Frontal cortex (tissue), 4 donors: ENCODE data around the gene KANSL1. TPM values are rescaled to one million over a fixed set of nuclear protein-coding genes. Genes with fewer than 3 reads are reported as not detected.

Experiments used
- DNase-seq, 2 donors: peaks; one replicate each; pipeline ENCODE4 v3.0.0; 2012; ENCODE audit warnings: low spot score in 2 of 2
- FAIRE-seq: peaks from 2 replicates; lab custom pipeline; 2012; peaks lifted over from hg19 to GRCh38; lab: Jason Lieb, UNC
- total RNA-seq: library from RNA; depleted of rRNA; stranded (reverse); fragments of >200 nt; gene quantifications from one replicate; pipeline ENCODE4 v1.2.3, GENCODE V29; 2014
- donor health status: control.
- donor health status: control.
- donor health status: control.

KANSL1 gene
- total RNA-seq, 1 donor from 2014 or later = 113 TPM

DNA sequence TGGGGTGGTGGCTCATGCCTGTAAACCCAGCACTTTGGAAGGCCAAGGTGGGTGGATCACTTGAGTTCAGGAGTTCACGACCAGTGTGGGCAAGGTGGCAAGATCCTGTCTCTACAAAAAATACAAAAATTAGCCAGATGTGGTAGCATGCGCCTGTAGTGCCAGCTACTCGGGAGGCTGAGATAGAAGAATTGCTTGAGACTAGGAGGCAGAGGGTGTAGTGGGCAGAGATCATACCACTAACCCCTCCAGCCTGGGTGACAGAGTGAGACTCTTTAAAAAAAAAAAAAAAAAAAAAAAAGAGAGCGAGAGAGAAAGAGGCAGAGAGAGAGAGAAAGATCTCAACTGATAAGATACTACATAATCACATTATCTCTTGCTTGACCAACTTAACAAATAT lies 45.9 kb downstream of the KANSL1 start:
- no peak for FAIRE-seq
- DNase-seq = no peak

DNA sequence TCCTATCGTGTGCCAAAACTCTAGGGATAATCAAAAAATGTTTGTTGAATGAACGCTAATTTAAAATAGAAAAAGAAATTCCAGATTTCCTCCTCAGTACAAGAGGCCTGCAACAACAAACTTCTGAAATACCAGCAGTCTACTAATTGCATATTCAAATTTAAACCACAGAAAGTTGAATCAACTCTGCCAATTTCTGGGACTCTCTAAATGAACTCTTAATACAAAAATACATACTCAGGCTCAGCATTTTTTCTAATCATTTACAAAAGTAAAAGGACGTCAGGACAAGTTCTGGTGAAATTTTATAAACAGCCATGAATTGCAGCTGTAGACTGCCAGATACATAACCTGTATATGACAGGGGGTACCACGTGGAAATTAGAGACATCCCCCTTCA lies 49.0 kb downstream of the KANSL1 start:
- no peak for FAIRE-seq
- no peak for DNase-seq

GRCh38 chr17:46143827-46144236 lies 49.4 kb downstream of the KANSL1 start:
- DNase-seq (no peak), FAIRE-seq (no peak)

GRCh38 chr17:46141645-46142044 lies 51.6 kb downstream of the KANSL1 start:
- FAIRE-seq (no peak), DNase-seq (no peak)

- FAIRE-seq (no peak), DNase-seq (no peak)
Observed at GRCh38 chr17:46140645-46141197, 52.5 kb downstream of the KANSL1 start.

- FAIRE-seq (no peak), DNase-seq (no peak)
Observed at GRCh38 chr17:46139432-46140210, 53.6 kb downstream of the KANSL1 start.

GRCh38 chr17:46138473-46138872 lies 54.8 kb downstream of the KANSL1 start:
- FAIRE-seq (no peak), DNase-seq (no peak)

GRCh38 chr17:46136820-46137219 lies 56.4 kb downstream of the KANSL1 start:
- DNase-seq (no peak), FAIRE-seq (no peak)

DNA sequence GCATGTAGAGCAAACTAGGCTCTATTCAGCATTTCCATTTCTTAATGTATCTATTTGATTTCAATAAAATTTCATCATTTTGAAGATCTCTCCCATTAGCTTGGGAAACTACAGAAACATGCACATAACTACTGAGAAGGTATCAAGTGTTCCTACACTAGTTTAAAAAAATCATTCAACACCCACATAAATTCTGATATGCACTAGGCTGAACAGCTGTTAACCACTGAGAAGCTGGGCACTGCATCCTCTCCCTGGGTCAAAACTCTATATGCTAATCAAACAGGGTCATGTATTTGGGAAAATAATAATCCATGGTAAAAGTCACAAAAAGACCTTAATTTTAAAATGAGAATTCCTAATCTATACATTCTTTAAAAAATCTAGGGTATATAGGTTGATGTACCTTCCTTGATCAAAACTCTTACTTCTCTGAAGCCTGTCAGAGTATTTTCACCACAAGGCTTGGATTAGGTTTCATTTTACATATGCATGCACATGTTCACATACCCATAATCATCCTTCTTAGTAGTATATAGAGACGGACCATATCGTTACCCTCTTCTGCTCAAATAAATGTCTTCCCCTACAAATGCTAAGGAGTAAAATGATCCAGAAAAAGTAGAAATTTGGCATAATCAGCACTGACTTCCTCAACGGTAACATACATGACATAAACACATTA lies 57.2 kb downstream of the KANSL1 start:
- no peak for FAIRE-seq
- no peak for DNase-seq

GRCh38 chr17:46135126-46135812 lies 58.0 kb downstream of the KANSL1 start:
- FAIRE-seq = no peak

GRCh38 chr17:46129302-46129701 lies 63.9 kb downstream of the KANSL1 start:
- DNase-seq (no peak), FAIRE-seq (no peak)

More at GRCh38 chr17:46135126-46135812, 58.0 kb downstream of the KANSL1 start:
- no peak for DNase-seq

DNA sequence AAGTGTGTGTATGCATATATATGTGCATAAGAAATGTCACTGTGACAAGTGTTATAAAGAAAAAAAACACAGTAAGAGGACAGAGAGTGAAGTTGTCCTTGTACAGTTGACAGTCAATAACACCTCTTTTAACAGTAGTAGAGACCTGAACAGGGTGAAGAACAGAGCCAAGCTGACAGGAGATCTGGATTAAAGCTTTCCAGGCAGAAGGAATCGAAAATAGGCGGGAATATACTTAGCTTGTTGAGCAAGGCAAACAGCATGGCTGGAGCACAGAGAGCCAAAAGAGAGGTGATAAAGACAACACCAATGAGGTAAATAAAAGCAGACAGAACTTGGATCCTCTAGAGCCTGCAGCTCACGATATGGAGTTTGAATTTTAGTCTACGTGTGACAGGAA lies 64.8 kb downstream of the KANSL1 start:
- FAIRE-seq (no peak), DNase-seq (no peak)

- DNase-seq (no peak), FAIRE-seq (no peak)
Observed at GRCh38 chr17:46127524-46127923, 65.7 kb downstream of the KANSL1 start.

GRCh38 chr17:46126840-46127239 lies 66.4 kb downstream of the KANSL1 start:
- FAIRE-seq (no peak), DNase-seq (no peak)

DNA sequence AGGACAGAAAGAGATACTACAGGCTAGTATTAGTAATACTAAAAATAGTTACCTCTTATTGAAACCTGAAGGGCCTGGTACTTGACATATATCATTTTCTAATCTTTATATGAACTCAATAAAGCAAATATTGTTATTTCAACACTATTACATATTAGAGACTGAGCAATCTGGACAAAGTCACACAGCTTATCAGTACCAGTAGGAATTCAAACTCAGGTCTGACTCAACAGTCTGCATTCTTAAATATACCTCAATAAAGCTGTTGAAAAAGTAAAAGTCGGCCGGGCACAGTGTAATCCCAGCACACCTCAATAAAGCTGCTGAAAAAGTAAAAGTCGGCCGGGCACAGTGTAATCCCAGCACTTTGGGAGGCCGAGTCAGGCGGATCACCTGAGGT lies 67.4 kb downstream of the KANSL1 start:
- FAIRE-seq (no peak), DNase-seq (no peak)

DNA sequence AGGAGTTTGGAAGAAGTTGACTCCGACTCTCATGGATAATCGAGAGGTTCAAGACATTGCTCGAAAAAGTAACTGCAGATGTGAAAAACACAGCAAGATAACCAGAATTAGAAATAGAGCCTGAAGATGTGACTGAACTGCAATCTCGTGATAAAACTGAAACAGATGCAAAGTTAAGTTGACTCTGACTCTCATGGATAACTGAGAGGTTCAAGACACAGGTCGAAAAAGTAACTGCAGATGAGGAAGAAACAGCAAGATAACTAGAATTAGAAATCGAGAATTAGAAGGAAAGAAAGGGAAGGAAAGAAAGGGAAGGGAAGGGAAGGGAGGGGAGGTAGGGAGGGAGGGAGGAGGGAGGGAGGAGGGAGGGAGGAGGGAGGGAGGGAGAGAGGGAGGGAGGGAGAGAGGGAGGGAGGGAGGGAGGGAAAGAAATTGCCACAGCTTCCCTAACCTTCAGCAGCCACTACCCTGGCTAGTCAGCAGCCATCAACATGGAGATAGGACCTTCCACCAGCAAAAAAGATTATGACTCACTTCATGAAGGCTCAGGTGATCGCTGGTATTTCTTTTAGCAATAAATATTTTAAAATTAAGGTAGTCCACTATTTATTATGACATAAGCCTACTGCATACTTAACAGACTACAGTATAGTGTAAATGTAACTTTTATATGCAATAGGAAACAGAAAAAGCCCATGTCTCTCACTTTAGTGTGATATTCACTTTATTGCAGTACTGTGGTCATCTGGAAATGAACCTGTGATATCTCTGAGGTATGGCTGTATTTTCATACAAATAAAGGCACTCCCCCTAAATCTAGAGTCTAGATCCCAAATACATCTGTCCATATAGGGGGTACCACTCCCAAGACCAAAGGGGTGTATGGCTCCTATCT lies 68.3 kb downstream of the KANSL1 start:
- FAIRE-seq (no peak), DNase-seq (no peak)

- FAIRE-seq (no peak), DNase-seq (no peak)
Observed at GRCh38 chr17:46123607-46124006, 69.6 kb downstream of the KANSL1 start.

GRCh38 chr17:46122486-46122871 lies 70.8 kb downstream of the KANSL1 start:
- DNase-seq (no peak), FAIRE-seq (no peak)

DNA sequence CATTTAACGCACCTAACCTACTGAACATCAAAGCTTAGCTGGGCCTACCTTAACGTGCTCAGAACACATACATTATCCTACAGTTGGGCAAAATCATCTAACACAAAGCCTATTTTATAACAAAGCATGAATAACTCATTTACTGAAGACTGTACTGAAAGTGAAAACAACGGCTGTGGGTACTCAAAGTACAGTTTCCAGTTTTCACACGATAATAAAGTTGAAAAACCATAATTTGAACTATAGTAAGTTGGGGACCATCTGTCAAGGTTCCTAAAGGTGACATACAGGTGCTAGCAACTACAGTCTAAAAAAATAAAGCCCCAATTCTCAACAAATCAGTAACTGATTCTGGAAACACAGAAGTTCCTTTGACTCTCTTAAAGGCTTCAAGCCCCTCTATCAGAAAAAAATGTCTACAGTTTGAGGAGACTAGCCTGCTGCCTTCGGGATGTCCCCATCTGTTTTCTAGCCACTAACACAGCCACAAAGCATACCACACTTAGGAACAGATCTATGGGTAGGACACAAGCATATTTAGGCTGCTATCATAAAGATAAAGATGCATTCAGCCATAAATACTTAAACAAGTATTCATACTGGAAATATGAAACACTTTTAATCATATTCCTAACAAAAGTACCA lies 71.3 kb downstream of the KANSL1 start:
- no peak for DNase-seq
- FAIRE-seq = no peak
